ENCODE measurements around the gene OR2G3.

The OR2G3 gene

DNA sequence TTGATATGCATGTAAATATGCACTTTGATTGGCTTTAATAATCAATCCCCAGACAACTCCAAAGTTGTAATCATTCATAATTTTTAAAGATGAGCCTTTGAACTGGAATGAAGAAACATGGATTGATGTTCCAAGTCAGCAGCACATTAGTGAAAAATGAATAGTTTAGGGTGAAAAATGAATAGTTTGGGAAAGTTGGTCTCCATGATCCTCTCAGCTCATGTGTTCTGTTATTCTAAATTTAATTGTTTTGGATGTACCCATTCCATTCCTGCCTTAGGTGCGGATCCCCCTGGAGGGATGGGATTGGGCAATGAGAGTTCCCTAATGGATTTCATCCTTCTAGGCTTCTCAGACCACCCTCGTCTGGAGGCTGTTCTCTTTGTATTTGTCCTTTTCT is at the start of gene OR2G3:
Gene OR2G3, plus strand, starts transcription at position 301 of the 400 bp plus-strand sequence. Its CDS starts 0 bp downstream, at position 301.
- no peak for DNase-seq (ENCODE audit: low read depth)
- TF ChIP-seq, protein P1, sequence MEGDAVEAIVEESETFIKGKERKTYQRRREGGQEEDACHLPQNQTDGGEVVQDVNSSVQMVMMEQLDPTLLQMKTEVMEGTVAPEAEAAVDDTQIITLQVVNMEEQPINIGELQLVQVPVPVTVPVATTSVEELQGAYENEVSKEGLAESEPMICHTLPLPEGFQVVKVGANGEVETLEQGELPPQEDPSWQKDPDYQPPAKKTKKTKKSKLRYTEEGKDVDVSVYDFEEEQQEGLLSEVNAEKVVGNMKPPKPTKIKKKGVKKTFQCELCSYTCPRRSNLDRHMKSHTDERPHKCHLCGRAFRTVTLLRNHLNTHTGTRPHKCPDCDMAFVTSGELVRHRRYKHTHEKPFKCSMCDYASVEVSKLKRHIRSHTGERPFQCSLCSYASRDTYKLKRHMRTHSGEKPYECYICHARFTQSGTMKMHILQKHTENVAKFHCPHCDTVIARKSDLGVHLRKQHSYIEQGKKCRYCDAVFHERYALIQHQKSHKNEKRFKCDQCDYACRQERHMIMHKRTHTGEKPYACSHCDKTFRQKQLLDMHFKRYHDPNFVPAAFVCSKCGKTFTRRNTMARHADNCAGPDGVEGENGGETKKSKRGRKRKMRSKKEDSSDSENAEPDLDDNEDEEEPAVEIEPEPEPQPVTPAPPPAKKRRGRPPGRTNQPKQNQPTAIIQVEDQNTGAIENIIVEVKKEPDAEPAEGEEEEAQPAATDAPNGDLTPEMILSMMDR (conservative IDR thresholded peaks at IDR 0.05; ENCODE audit: control insufficient read depth, insufficient read depth, low read depth, low read length), result no peak
- H3K4me3 ChIP-seq (ENCODE audit: control insufficient read depth, low read depth, low read length), result no peak within 1 kb of the TSS

DNA sequence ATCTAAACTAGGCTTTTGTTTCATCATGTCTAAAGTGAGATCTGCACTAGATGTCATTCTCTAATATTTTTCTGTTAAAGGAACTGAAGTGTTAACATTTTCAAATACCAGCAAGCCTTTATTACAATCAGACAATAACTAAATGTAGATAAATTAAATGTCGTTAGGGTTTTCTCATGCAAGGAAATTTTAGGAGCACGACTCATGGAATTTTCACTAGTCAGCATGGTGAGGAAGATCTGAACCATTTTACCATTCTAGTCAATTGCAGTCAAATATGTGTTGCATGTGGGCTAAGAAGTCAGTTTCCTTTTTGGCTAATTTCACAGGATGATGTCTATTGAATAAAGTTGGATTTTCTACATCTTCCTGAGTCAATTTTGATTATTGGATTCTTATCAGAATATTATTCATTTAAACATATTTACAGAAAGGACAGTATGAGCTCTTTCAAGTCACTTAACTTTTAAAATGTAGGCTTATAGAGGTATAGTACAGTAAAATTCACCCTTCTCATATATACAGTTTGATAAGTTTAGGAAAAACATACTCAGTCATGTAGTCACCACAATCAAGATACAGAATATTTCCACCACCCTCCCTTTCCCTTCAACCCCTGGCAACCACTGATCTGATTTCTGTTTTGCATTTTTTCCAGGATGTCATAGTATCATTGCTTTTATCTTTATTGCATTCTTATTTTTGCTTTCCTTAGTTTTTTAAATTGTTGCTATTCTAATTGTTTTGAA is 47.3 kb upstream of the OR2G3 start:
- H3K4me3 ChIP-seq (ENCODE audit: control insufficient read depth, low read depth, low read length), result no peak overlapping the region
- no peak for DNase-seq (ENCODE audit: low read depth)
- TF ChIP-seq, protein P1 (conservative IDR thresholded peaks at IDR 0.05; ENCODE audit: control insufficient read depth, insufficient read depth, low read depth, low read length), result no peak

DNA sequence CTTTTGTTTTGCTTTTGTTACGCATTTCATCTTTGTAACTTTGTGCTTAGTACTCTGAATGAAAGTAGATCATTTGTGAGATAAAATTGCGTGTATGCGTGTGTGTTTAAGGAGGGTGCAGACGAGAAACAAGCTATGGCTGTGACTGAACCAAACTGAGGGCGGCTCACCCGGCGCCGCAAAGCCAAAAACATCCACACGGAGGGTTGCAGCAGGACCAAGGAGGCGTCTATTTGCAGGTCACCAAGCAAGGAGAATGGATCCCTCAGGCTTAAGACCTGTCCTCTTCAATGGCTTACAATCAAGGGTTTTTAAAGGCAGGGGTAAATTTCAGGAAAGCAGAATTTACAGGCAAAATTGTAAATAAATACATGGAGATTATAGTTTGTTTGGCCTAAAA is 43.7 kb upstream of the OR2G3 start:
- DNase-seq (ENCODE audit: low read depth), result no peak
- TF ChIP-seq, protein P1 (conservative IDR thresholded peaks at IDR 0.05; ENCODE audit: control insufficient read depth, insufficient read depth, low read depth, low read length), result no peak
- H3K4me3 ChIP-seq (ENCODE audit: control insufficient read depth, low read depth, low read length), result no peak overlapping the region

DNA sequence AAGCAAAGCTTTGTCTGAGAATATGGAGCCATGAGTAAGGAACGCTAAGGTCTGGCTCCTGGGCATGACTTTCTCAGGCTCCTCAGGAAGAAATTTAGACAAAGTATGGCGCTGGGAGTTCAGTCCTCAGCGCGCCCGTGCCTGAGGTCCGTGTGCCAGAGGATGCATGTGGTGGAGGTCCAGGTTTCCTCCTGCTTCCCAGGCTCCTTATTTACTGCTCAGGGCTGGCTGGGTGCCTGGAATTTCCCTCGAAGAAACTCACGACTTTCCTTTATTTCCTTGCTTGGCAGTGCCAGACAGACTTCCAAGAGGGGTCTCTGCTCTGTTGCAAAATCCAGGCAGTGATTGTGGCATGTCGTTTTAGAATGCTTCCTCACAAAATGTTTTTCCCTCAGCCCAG is 43.2 kb upstream of the OR2G3 start:
- TF ChIP-seq, protein P1 (conservative IDR thresholded peaks at IDR 0.05; ENCODE audit: control insufficient read depth, insufficient read depth, low read depth, low read length), result no peak
- no peak overlapping the region for H3K4me3 ChIP-seq (ENCODE audit: control insufficient read depth, low read depth, low read length)
- DNase-seq (ENCODE audit: low read depth), result no peak

DNA sequence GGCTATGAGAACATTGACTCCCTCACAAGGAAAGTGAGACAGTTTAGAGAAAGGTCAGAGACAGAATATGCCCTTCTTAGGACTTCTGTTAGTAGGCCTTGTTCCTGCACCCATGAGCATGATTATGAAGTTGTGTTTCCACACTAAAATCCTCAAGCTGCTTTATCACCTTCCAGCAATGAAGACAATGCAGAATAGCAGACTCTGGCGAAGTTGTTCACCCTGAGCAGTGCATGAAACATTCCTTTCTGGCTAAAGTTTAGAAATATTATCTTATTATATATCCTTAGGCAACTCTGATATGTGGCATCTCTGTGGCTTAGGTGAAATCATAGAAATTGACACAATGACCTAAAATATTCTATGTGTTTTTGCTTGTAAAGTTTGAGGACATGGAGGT is 31.1 kb upstream of the OR2G3 start:
- TF ChIP-seq, protein P1 (conservative IDR thresholded peaks at IDR 0.05; ENCODE audit: control insufficient read depth, insufficient read depth, low read depth, low read length), result no peak
- H3K4me3 ChIP-seq (ENCODE audit: control insufficient read depth, low read depth, low read length), result no peak overlapping the region
- no peak for DNase-seq (ENCODE audit: low read depth)

DNA sequence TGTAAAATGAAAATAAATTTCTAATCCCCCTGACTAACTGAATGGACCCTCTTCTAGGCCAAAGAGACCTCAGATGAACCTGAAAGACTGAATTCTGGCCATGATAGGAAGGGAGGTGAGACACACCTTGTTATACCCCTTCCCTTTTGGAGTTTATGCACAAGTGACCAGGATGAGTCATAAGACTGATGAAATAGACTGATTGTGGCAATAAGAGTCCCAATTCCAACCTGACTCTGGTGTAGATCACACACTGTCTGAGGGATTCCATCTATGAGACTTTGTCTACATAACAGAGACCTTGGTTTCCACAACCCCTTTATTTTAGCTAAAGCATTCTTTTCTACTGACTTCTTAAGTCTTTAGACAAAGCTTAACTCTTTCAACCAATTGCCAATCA is 30.7 kb upstream of the OR2G3 start:
- no peak overlapping the region for H3K4me3 ChIP-seq (ENCODE audit: control insufficient read depth, low read depth, low read length)

More for the DNA sequence above, 30.7 kb upstream of the OR2G3 start:
- DNase-seq (ENCODE audit: low read depth), result no peak
- TF ChIP-seq, protein P1 (conservative IDR thresholded peaks at IDR 0.05; ENCODE audit: control insufficient read depth, insufficient read depth, low read depth, low read length), result no peak
